IPS-20b (cell line): ENCODE data around the gene KCNMA1.

Experiments used
- H3K27ac ChIP-seq: one replicate; pipeline ENCODE4 v1.5.1; 2013; ENCODE audit warnings: low read length
- H3K27me3 ChIP-seq: 2 replicates; pipeline ENCODE4 v1.6.1; 2013; ENCODE audit warnings: mild to moderate bottlenecking, low read length, inconsistent platforms; ENCODE audit not compliant: insufficient read depth
- H3K36me3 ChIP-seq: 2 replicates; pipeline ENCODE4 v1.6.1; 2013; ENCODE audit warnings: low read depth, mild to moderate bottlenecking, inconsistent platforms, low read length, moderate library complexity; ENCODE audit not compliant: insufficient read depth
- H3K4me1 ChIP-seq: 2 replicates; pipeline ENCODE4 v1.6.1; 2013; ENCODE audit warnings: mild to moderate bottlenecking, control low read depth, inconsistent platforms, low read length, moderate library complexity; ENCODE audit not compliant: insufficient read depth
- H3K4me3 ChIP-seq: 2 replicates; pipeline ENCODE4 v1.5.1; 2013; ENCODE audit warnings: mild to moderate bottlenecking, low read length, inconsistent platforms
- H3K9ac ChIP-seq: 2 replicates; pipeline ENCODE4 v1.6.1; 2013; ENCODE audit warnings: low read depth, mild to moderate bottlenecking, inconsistent platforms, low read length, moderate library complexity
- H3K9me3 ChIP-seq: 2 replicates; pipeline ENCODE4 v1.6.1; 2013; ENCODE audit warnings: mild to moderate bottlenecking, low read depth, low read length, inconsistent platforms; ENCODE audit not compliant: insufficient read depth

The KCNMA1 gene

GRCh38 chr10:77189075-77189474 lies 448.5 kb downstream of the KCNMA1 start:
- Histone ChIP-seq H3K36me3 (no peaks in the 10 kb centered on the region), H3K9ac (no peak overlapping the region), H3K27me3 (no peaks in the 10 kb centered on the region), H3K9me3 (no peaks in the 10 kb centered on the region), H3K4me1 (0 out of 2 replicates have a peak, but pooled peaks cover 5% of the 10 kb centered on the region), H3K4me3 (no peak overlapping the region), H3K27ac (no peak overlapping the region)

DNA sequence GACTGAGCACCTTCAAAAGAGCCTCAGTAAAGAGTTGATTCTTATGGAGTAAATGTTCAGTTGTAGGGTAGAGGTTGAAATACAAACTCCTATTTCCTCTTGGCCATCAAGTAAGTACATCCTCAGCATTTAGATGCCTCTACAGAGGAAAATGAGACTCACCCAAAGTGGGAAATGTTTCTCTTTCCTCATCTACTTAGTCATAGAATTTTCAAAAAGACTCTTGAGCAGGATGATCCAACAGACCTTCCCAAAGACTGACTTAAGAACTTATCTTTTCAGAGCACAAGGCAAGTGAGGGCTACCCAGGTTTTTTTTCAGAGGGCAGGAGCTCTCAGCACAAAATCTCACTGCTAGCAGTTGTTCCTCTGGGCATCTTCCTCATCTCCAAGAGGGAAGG lies 449.1 kb downstream of the KCNMA1 start:
- H3K4me1 ChIP-seq: 0 out of 2 replicates have a peak, but pooled peaks cover 5% of the 10 kb centered on the region
- H3K27me3 ChIP-seq: no peaks in the 10 kb centered on the region
- no peak overlapping the region for H3K27ac ChIP-seq
- H3K4me3 ChIP-seq: no peak overlapping the region
- no peak overlapping the region for H3K9ac ChIP-seq
- no peaks in the 10 kb centered on the region for H3K36me3 ChIP-seq
- H3K9me3 ChIP-seq: no peaks in the 10 kb centered on the region

- Histone ChIP-seq H3K9ac (no peak overlapping the region), H3K9me3 (no peaks in the 10 kb centered on the region), H3K4me1 (0 out of 2 replicates have a peak, but pooled peaks cover 5% of the 10 kb centered on the region), H3K27me3 (no peaks in the 10 kb centered on the region), H3K4me3 (no peak overlapping the region), H3K36me3 (no peaks in the 10 kb centered on the region), H3K27ac (no peak overlapping the region)
Measured at GRCh38 chr10:77188000-77188395, 449.6 kb downstream of the KCNMA1 start.

- no peaks in the 10 kb centered on the region for H3K27me3 ChIP-seq
- H3K9ac ChIP-seq: no peak overlapping the region
- no peaks in the 10 kb centered on the region for H3K9me3 ChIP-seq
- H3K36me3 ChIP-seq: no peaks in the 10 kb centered on the region
- H3K4me3 ChIP-seq: no peak overlapping the region
- H3K4me1 ChIP-seq: 0 out of 2 replicates have a peak, but pooled peaks cover 5% of the 10 kb centered on the region
- no peak overlapping the region for H3K27ac ChIP-seq
Measured at GRCh38 chr10:77187376-77187999, 450.1 kb downstream of the KCNMA1 start.

- Histone ChIP-seq H3K4me1 (0 out of 2 replicates have a peak, but pooled peaks cover 5% of the 10 kb centered on the region), H3K9me3 (no peaks in the 10 kb centered on the region), H3K36me3 (no peaks in the 10 kb centered on the region), H3K9ac (no peak overlapping the region), H3K4me3 (no peak overlapping the region), H3K27ac (no peak overlapping the region), H3K27me3 (no peaks in the 10 kb centered on the region)
Measured at GRCh38 chr10:77186936-77187335, 450.7 kb downstream of the KCNMA1 start.

DNA sequence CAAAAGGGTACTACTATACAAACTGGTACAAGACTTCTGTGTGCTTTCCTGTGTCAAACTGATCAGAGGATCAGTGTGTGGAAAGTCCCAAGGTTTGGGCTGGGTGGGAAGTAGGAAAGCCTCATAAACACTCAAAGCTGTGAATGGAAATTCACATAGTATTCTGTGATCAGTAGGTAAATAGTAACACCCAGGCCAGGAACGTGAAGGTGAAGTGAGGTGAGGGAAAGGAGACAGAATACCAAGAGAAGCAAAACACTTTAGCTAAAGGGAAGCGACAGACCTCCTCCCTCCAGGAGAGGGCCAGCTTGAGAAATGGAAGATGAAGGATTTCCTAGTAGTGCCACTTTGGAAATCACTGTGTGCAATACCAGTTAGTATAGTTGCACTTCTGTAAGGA lies 451.9 kb downstream of the KCNMA1 start:
- H3K4me1 ChIP-seq: 0 out of 2 replicates have a peak, but pooled peaks cover 5% of the 10 kb centered on the region
- no peaks in the 10 kb centered on the region for H3K36me3 ChIP-seq
- no peaks in the 10 kb centered on the region for H3K9me3 ChIP-seq
- H3K9ac ChIP-seq: no peak overlapping the region
- no peak overlapping the region for H3K27ac ChIP-seq
- no peaks in the 10 kb centered on the region for H3K27me3 ChIP-seq
- no peak overlapping the region for H3K4me3 ChIP-seq

DNA sequence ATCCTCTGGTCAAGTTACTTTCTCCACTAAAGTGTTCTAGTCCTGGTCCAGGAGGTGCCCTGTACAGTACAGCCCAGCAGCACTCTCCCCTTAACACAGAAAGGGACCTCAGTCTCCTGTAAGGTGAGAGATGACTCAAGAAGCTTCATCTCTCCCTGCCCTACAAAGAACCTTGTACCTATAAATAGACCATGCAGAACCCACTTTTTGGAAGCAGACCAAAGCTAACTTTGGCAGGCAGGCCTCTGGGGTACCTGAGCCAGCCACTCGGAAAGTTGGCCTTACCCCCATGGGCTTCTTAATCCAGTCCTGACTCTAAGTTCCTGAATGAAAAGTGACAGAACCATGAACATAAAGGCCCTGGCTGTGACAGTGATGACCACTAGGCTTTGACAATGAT lies 454.8 kb downstream of the KCNMA1 start:
- Histone ChIP-seq H3K9ac (no peak overlapping the region), H3K27me3 (no peaks in the 10 kb centered on the region), H3K9me3 (no peaks in the 10 kb centered on the region), H3K4me1 (peaks cover 11% of the 10 kb centered on the region; the same call in 1 of the 2 replicates), H3K36me3 (no peaks in the 10 kb centered on the region), H3K27ac (no peak overlapping the region), H3K4me3 (no peak overlapping the region)

DNA sequence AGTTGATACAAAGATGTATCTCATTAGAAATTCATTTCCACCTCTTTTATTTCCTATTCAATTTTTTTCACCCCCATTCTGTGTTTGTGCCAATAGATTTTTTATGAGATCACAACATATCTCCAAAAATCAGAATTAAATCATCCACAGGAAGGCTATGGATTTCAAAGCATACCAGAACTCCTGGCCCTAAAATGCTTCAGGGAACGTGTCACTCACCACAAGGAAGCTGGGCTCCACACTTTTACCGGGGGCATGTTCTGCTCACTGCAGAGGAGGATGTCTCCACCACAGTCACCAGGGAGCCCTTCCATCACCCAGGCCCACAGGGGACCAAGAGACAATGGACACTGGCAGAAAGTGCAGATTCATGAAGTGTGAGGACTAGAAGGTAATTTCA lies 456.8 kb downstream of the KCNMA1 start:
- Histone ChIP-seq H3K36me3 (no peaks in the 10 kb centered on the region), H3K27ac (no peak overlapping the region)

DNA sequence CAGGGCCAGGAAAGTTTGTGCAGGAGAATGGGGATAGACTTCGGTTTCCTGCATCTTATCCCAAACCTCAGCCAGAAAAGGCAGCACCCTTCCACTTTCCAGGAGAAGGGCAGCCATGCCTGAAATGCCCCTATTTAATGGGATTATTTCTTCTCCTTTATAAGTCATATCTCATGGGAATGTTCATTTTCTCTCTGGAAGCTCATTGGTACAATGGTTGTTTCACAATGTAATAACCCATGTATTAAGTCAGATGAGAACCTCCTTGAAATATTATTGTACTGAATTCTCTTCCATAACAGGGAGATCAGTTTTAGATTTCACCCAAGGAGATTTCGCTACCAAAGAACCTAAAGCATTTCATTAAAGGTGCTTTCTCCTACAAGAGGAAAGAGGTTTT lies 457.5 kb downstream of the KCNMA1 start:
- Histone ChIP-seq H3K9me3 (no peaks in the 10 kb centered on the region), H3K9ac (no peak overlapping the region), H3K36me3 (no peaks in the 10 kb centered on the region), H3K4me3 (no peak overlapping the region), H3K27me3 (no peaks in the 10 kb centered on the region), H3K27ac (no peak overlapping the region), H3K4me1 (peaks cover 5% of the 10 kb centered on the region; the same call in 1 of the 2 replicates)

More for the DNA sequence above, 456.8 kb downstream of the KCNMA1 start:
- no peaks in the 10 kb centered on the region for H3K27me3 ChIP-seq
- H3K4me3 ChIP-seq: no peak overlapping the region
- peaks cover 8% of the 10 kb centered on the region; the same call in 1 of the 2 replicates for H3K4me1 ChIP-seq
- no peak overlapping the region for H3K9ac ChIP-seq
- no peaks in the 10 kb centered on the region for H3K9me3 ChIP-seq

- no peaks in the 10 kb centered on the region for H3K36me3 ChIP-seq
- H3K9me3 ChIP-seq: no peaks in the 10 kb centered on the region
- H3K27ac ChIP-seq: no peak overlapping the region
- H3K27me3 ChIP-seq: no peaks in the 10 kb centered on the region
- H3K4me3 ChIP-seq: peak overlapping the region; percentile 5; the same call in 1 of the 2 replicates
- H3K9ac ChIP-seq: no peak overlapping the region
- H3K4me1 ChIP-seq: peaks cover 5% of the 10 kb centered on the region; the same call in 1 of the 2 replicates
Measured at GRCh38 chr10:77179015-77179695, 458.5 kb downstream of the KCNMA1 start.

DNA sequence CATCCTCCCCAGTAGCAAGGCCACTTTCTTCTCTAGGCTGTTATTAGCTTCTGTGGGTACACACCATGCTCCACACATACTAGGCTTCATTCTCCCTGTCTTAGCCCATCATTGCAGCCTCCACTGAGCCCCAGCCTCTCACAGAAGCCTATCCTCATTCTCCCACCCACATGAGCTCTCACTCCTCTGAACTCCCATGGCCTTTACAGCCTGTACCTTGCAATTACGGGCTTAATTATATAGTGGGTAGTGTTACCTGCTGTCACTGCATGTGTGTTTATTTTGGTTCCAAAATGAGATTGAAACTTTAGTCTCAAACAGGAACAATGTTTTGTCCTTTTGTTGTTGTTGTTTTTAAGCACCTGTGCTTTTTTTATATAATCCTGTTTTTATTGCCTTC lies 460.0 kb downstream of the KCNMA1 start:
- Histone ChIP-seq H3K36me3 (no peaks in the 10 kb centered on the region), H3K4me1 (peaks cover 5% of the 10 kb centered on the region; the same call in 1 of the 2 replicates), H3K9me3 (no peaks in the 10 kb centered on the region), H3K4me3 (no peak overlapping the region), H3K9ac (no peak overlapping the region), H3K27me3 (no peaks in the 10 kb centered on the region), H3K27ac (no peak overlapping the region)

DNA sequence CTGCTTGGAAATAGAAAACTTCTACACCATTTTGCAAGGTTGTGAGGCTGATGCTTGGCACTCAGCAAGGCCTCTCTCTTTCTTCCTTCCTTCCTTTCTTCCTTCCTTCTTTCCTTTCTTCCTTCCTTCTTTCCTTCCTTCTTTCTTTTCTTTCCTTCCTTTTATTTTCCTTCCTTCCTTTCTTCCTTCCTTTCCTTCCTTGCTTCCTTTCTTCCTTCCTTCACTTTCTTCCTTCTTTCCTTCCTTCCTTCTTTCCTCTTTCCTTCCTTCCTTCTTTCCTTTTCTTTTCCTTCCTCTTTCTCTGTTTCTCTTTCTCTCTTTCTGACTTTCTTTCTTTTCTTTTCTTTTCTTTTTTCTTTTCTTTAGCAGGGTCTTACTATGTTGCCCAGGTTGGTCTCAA lies 460.4 kb downstream of the KCNMA1 start:
- no peak overlapping the region for H3K9ac ChIP-seq
- peaks cover 5% of the 10 kb centered on the region; the same call in 1 of the 2 replicates for H3K4me1 ChIP-seq

More for the DNA sequence above, 460.4 kb downstream of the KCNMA1 start:
- Histone ChIP-seq H3K36me3 (no peaks in the 10 kb centered on the region), H3K4me3 (no peak overlapping the region), H3K27ac (no peak overlapping the region), H3K9me3 (no peaks in the 10 kb centered on the region), H3K27me3 (no peaks in the 10 kb centered on the region)
